ENCODE measurements around the gene NCAM1.

The NCAM1 gene

GRCh38 chr11:113159988-113160807, 199.0 kb downstream of the NCAM1 start:
- Histone ChIP-seq H3K9me3 (ENCODE audit: low read depth, low read length) (no peaks in the 10 kb centered on the region), H3K36me3 (ENCODE audit: insufficient read depth, low read length) (no peaks in the 10 kb centered on the region), H3K4me3 (no peak overlapping the region), H3K27ac (no peak overlapping the region), H3K9ac (ENCODE audit: insufficient read length) (no peak overlapping the region)
- DNase-seq (ENCODE audit: low read depth, low spot score) = no peak
- TF ChIP-seq FOXP2 (optimal IDR thresholded peaks at IDR 0.05; ENCODE audit: control extremely low read depth, extremely low read length, insufficient read depth) = no peak
- TF ChIP-seq POLR2AphosphoS5 (IDR thresholded peaks at IDR 0.05; ENCODE audit: borderline replicate concordance, low read depth, low read length) = no peak
- TF ChIP-seq EZH2 (IDR thresholded peaks at IDR 0.05) = no peak

- no peak for TF ChIP-seq POLR2AphosphoS5 (IDR thresholded peaks at IDR 0.05; ENCODE audit: borderline replicate concordance, low read depth, low read length)
- no peak for TF ChIP-seq FOXP2 (optimal IDR thresholded peaks at IDR 0.05; ENCODE audit: control extremely low read depth, extremely low read length, insufficient read depth)
- TF ChIP-seq EZH2 (IDR thresholded peaks at IDR 0.05) = no peak
- no peaks in the 10 kb centered on the region for H3K36me3 ChIP-seq (ENCODE audit: insufficient read depth, low read length)
Observed at GRCh38 chr11:113160808-113161124, 199.5 kb downstream of the NCAM1 start.

GRCh38 chr11:113161711-113162591, 200.7 kb downstream of the NCAM1 start:
- Histone ChIP-seq H3K36me3 (ENCODE audit: insufficient read depth, low read length) (no peaks in the 10 kb centered on the region), H3K9me3 (ENCODE audit: low read depth, low read length) (no peaks in the 10 kb centered on the region), H3K9ac (ENCODE audit: insufficient read length) (no peak overlapping the region), H3K27ac (no peak overlapping the region), H3K4me3 (no peak overlapping the region)
- DNase-seq (ENCODE audit: low read depth, low spot score) = no peak
- TF ChIP-seq POLR2AphosphoS5 (IDR thresholded peaks at IDR 0.05; ENCODE audit: borderline replicate concordance, low read depth, low read length) = no peak
- no peak for TF ChIP-seq EZH2 (IDR thresholded peaks at IDR 0.05)
- TF ChIP-seq FOXP2 (optimal IDR thresholded peaks at IDR 0.05; ENCODE audit: control extremely low read depth, extremely low read length, insufficient read depth) = no peak

More at GRCh38 chr11:113160808-113161124, 199.5 kb downstream of the NCAM1 start:
- no peak overlapping the region for H3K4me3 ChIP-seq
- H3K27ac ChIP-seq = no peak overlapping the region
- H3K9ac ChIP-seq (ENCODE audit: insufficient read length) = no peak overlapping the region
- DNase-seq (ENCODE audit: low read depth, low spot score) = no peak
- no peaks in the 10 kb centered on the region for H3K9me3 ChIP-seq (ENCODE audit: low read depth, low read length)

- Histone ChIP-seq H3K9ac (ENCODE audit: insufficient read length) (no peak overlapping the region), H3K9me3 (ENCODE audit: low read depth, low read length) (no peaks in the 10 kb centered on the region), H3K4me3 (no peak overlapping the region), H3K36me3 (ENCODE audit: insufficient read depth, low read length) (no peaks in the 10 kb centered on the region), H3K27ac (no peak overlapping the region)
- no peak for TF ChIP-seq FOXP2 (optimal IDR thresholded peaks at IDR 0.05; ENCODE audit: control extremely low read depth, extremely low read length, insufficient read depth)
- no peak for TF ChIP-seq POLR2AphosphoS5 (IDR thresholded peaks at IDR 0.05; ENCODE audit: borderline replicate concordance, low read depth, low read length)
- TF ChIP-seq EZH2 (IDR thresholded peaks at IDR 0.05) = no peak
- no peak for DNase-seq (ENCODE audit: low read depth, low spot score)
Observed at GRCh38 chr11:113162592-113162962, 201.4 kb downstream of the NCAM1 start.

- no peak overlapping the region for H3K9ac ChIP-seq (ENCODE audit: insufficient read length)
- no peak overlapping the region for H3K4me3 ChIP-seq
- TF ChIP-seq FOXP2 (optimal IDR thresholded peaks at IDR 0.05; ENCODE audit: control extremely low read depth, extremely low read length, insufficient read depth) (no peak), POLR2AphosphoS5 (IDR thresholded peaks at IDR 0.05; ENCODE audit: borderline replicate concordance, low read depth, low read length) (no peak), EZH2 (IDR thresholded peaks at IDR 0.05) (no peak)
- H3K36me3 ChIP-seq (ENCODE audit: insufficient read depth, low read length) = no peaks in the 10 kb centered on the region
- no peak for DNase-seq (ENCODE audit: low read depth, low spot score)
- no peak overlapping the region for H3K27ac ChIP-seq
- H3K9me3 ChIP-seq (ENCODE audit: low read depth, low read length) = no peaks in the 10 kb centered on the region
Observed at GRCh38 chr11:113163291-113164030, 202.2 kb downstream of the NCAM1 start.

- no peaks in the 10 kb centered on the region for H3K36me3 ChIP-seq (ENCODE audit: insufficient read depth, low read length)
- TF ChIP-seq POLR2AphosphoS5 (IDR thresholded peaks at IDR 0.05; ENCODE audit: borderline replicate concordance, low read depth, low read length) = no peak
- TF ChIP-seq EZH2 (IDR thresholded peaks at IDR 0.05) = no peak
- no peak overlapping the region for H3K9ac ChIP-seq (ENCODE audit: insufficient read length)
- DNase-seq (ENCODE audit: low read depth, low spot score) = no peak
- no peak overlapping the region for H3K4me3 ChIP-seq
- H3K27ac ChIP-seq = peak overlapping the region; percentile 98
- H3K9me3 ChIP-seq (ENCODE audit: low read depth, low read length) = no peaks in the 10 kb centered on the region
Observed at GRCh38 chr11:113166280-113166679, 205.1 kb downstream of the NCAM1 start.

- TF ChIP-seq POLR2AphosphoS5 (IDR thresholded peaks at IDR 0.05; ENCODE audit: borderline replicate concordance, low read depth, low read length) (no peak), EZH2 (IDR thresholded peaks at IDR 0.05) (no peak), FOXP2 (optimal IDR thresholded peaks at IDR 0.05; ENCODE audit: control extremely low read depth, extremely low read length, insufficient read depth) (no peak)
- no peak for DNase-seq (ENCODE audit: low read depth, low spot score)
- Histone ChIP-seq H3K9ac (ENCODE audit: insufficient read length) (peak overlapping the region; percentile 61), H3K9me3 (ENCODE audit: low read depth, low read length) (no peaks in the 10 kb centered on the region), H3K27ac (peak overlapping the region; percentile 98), H3K4me3 (peak overlapping the region; percentile 64), H3K36me3 (ENCODE audit: insufficient read depth, low read length) (no peaks in the 10 kb centered on the region)
Observed at GRCh38 chr11:113167599-113167998, 206.4 kb downstream of the NCAM1 start.

All from SK-N-MC (cell line).